Nucleus accumbens (tissue), 56 donors: ENCODE measurements around the gene GTF2A1L.
"Not testable (repeated sequence)": the region's sequence is repeated elsewhere in the genome, so short reads cannot be mapped to it uniquely, and the experiment has no call there.

Experiments
- DNase-seq, 56 donors: peaks; one replicate each; lab custom pipeline; 2025; lab: John Stamatoyannopoulos, UW

Gene GTF2A1L

GRCh38 chr2:48605482-48606175 lies 12.0 kb upstream of the GTF2A1L start:
- DNase-seq: no peak

- DNase-seq: peak in 17 of 56 donors; percentile 5 to 46 (median 24)
Observed at GRCh38 chr2:48607307-48608014, 10.2 kb upstream of the GTF2A1L start.

- DNase-seq: no peak
Observed at GRCh38 chr2:48613211-48613610, 4.4 kb upstream of the GTF2A1L start.

- not testable (repeated sequence) for DNase-seq
Observed at GRCh38 chr2:48614581-48614980, 3.1 kb upstream of the GTF2A1L start.

- DNase-seq: no peak
Observed at GRCh38 chr2:48619526-48619925, 1.9 kb downstream of the GTF2A1L start.

GRCh38 chr2:48620604-48621003 lies 2.9 kb downstream of the GTF2A1L start:
- no peak for DNase-seq

GRCh38 chr2:48622691-48623090 lies 5.0 kb downstream of the GTF2A1L start:
- not testable (repeated sequence) for DNase-seq

- DNase-seq: no peak
Observed at GRCh38 chr2:48624696-48625095, 7.0 kb downstream of the GTF2A1L start.

GRCh38 chr2:48626047-48626446 lies 8.4 kb downstream of the GTF2A1L start:
- DNase-seq: no peak

- DNase-seq: no peak
Observed at GRCh38 chr2:48633143-48633542, 15.5 kb downstream of the GTF2A1L start.

GRCh38 chr2:48635786-48636185 lies 18.1 kb downstream of the GTF2A1L start:
- no peak for DNase-seq

- DNase-seq: no peak
Observed at GRCh38 chr2:48638261-48638660, 20.6 kb downstream of the GTF2A1L start.

- no peak for DNase-seq
Observed at GRCh38 chr2:48651158-48651790, 33.6 kb downstream of the GTF2A1L start.

- no peak for DNase-seq
Observed at GRCh38 chr2:48668992-48669391, 51.3 kb downstream of the GTF2A1L start.

GRCh38 chr2:48673581-48673980 lies 55.9 kb downstream of the GTF2A1L start:
- no peak for DNase-seq

- DNase-seq: no peak
Observed at GRCh38 chr2:48674933-48675332, 57.3 kb downstream of the GTF2A1L start.

GRCh38 chr2:48677450-48677849 lies 59.8 kb downstream of the GTF2A1L start:
- no peak for DNase-seq

GRCh38 chr2:48685126-48685525 lies 67.5 kb downstream of the GTF2A1L start:
- DNase-seq: no peak

- DNase-seq: no peak
Observed at GRCh38 chr2:48691935-48692691, 74.5 kb downstream of the GTF2A1L start.

- no peak for DNase-seq
Observed at GRCh38 chr2:48693066-48693465, 75.4 kb downstream of the GTF2A1L start.

- DNase-seq: no peak
Observed at GRCh38 chr2:48693645-48694044, 76.0 kb downstream of the GTF2A1L start.
